GM23248 (cell line): ENCODE measurements around the gene PODXL. TPM values are rescaled to one million over a fixed set of nuclear protein-coding genes. Genes with fewer than 3 reads are reported as not detected.

ENCODE experiments used
- DNase-seq: peaks from one replicate; pipeline ENCODE4 v3.0.0-alpha.2; 2015
- H2AFZ ChIP-seq: fragments of 200-600 bp; sonication (generic); 2 replicates; pipeline ENCODE4 v1.6.1; 2016; ENCODE audit warnings: antibody characterized with exemption
- H3F3A ChIP-seq: fragments of 200-600 bp; sonication (generic); 2 replicates; pipeline ENCODE4 v1.6.1; 2016; ENCODE audit warnings: mild to moderate bottlenecking, antibody characterized with exemption, mixed run types; ENCODE audit not compliant: insufficient read depth
- H3K27ac ChIP-seq: fragments of 200-600 bp; sonication (generic); 2 replicates; pipeline ENCODE4 v1.5.1; 2016; ENCODE audit warnings: mild to moderate bottlenecking
- H3K27me3 ChIP-seq: fragments of 200-600 bp; sonication (generic); replicated peaks from 2 replicates; pipeline ENCODE4 v1.6.1; 2016; ENCODE audit warnings: mild to moderate bottlenecking; ENCODE audit not compliant: insufficient read depth
- H3K36me3 ChIP-seq: fragments of 200-600 bp; sonication (generic); 2 replicates; pipeline ENCODE4 v1.6.1; 2016; ENCODE audit warnings: low read depth, mild to moderate bottlenecking
- H3K4me1 ChIP-seq: fragments of 200-600 bp; sonication (generic); 2 replicates; pipeline ENCODE4 v1.6.1; 2016; ENCODE audit warnings: mild to moderate bottlenecking; ENCODE audit not compliant: insufficient read depth
- H3K4me2 ChIP-seq: fragments of 200-600 bp; sonication (generic); one replicate; pipeline ENCODE4 v1.6.1; 2016; ENCODE audit warnings: mild to moderate bottlenecking; ENCODE audit not compliant: unreplicated experiment
- H3K4me3 ChIP-seq: fragments of 200-600 bp; sonication (generic); 2 replicates; pipeline ENCODE4 v1.5.1; 2016; ENCODE audit warnings: mild to moderate bottlenecking
- H3K79me2 ChIP-seq: fragments of 200-600 bp; sonication (generic); 2 replicates; pipeline ENCODE4 v1.6.1; 2016; ENCODE audit warnings: mild to moderate bottlenecking; ENCODE audit not compliant: insufficient read depth
- H3K9ac ChIP-seq: fragments of 200-600 bp; sonication (generic); 2 replicates; pipeline ENCODE4 v1.6.1; 2016; ENCODE audit warnings: mild to moderate bottlenecking
- H3K9me2 ChIP-seq: fragments of 200-600 bp; sonication (generic); 2 replicates; pipeline ENCODE4 v1.6.1; 2016; ENCODE audit warnings: mixed run types, mild to moderate bottlenecking, moderate library complexity; ENCODE audit not compliant: insufficient read depth
- H3K9me3 ChIP-seq: fragments of 200-600 bp; sonication (generic); one replicate; pipeline ENCODE4 v1.6.1; 2017; ENCODE audit warnings: low read depth
- H4K20me1 ChIP-seq: fragments of 200-600 bp; sonication (generic); 2 replicates; pipeline ENCODE4 v1.6.0; 2016; ENCODE audit not compliant: insufficient read depth
- EZH2 ChIP-seq: fragments of 200-600 bp; sonication (generic); IDR thresholded peaks from 2 replicates; pipeline ENCODE4 v1.6.1; 2018; ENCODE audit warnings: antibody characterized with exemption, mild to moderate bottlenecking; ENCODE audit not compliant: insufficient read depth, poor library complexity, severe bottlenecking
- EZH2phosphoT487 ChIP-seq: fragments of 200-600 bp; sonication (generic); IDR thresholded peaks from 2 replicates; pipeline ENCODE4 v1.6.1; 2018; ENCODE audit warnings: antibody characterized with exemption, moderate library complexity, mild to moderate bottlenecking, low read depth; ENCODE audit not compliant: insufficient read depth
- WGBS, 2 experiments: methylation state at CpG; one replicate each; pipeline ENCODE4 v1.1.6; 2015 to 2017; ENCODE audit warnings: low lambda C conversion rate in 2 of 2, low coverage in 1 of 2; ENCODE audit errors: missing lambda C conversion rate in 2 of 2; 5-methylcytosine and 5-hydroxymethylcytosine counted together
- in situ Hi-C: fragments of 300-500 bp; cut with MboI; formaldehyde crosslinking; loops from 2 replicates; pipeline ENCODE4 v1.15.0; 2020
- polyA plus RNA-seq: library from polyadenylated mRNA; unstranded; fragments of >200 nt; fragmentation: Nextera tagmentation; extraction: Ambion mirVana; gene quantifications from 2 replicates; pipeline ENCODE4 v1.2.1, GENCODE V29; 2016
- total RNA-seq: library from RNA; depleted of rRNA; stranded (reverse); fragments of >200 nt; shearing (Covaris generic); gene quantifications from 2 replicates; pipeline ENCODE4 v1.2.3, GENCODE V29; 2014

PODXL gene
- total and polyA plus RNA-seq, 2 experiments from 2014 or later: 33.6 to 50.1 TPM

GRCh38 chr7:131595699-131596098 lies 39.3 kb upstream of the PODXL start:
- 93 to 97% methylated on average over 4 of the region's 4 CpGs for WGBS, 2 experiments

DNA sequence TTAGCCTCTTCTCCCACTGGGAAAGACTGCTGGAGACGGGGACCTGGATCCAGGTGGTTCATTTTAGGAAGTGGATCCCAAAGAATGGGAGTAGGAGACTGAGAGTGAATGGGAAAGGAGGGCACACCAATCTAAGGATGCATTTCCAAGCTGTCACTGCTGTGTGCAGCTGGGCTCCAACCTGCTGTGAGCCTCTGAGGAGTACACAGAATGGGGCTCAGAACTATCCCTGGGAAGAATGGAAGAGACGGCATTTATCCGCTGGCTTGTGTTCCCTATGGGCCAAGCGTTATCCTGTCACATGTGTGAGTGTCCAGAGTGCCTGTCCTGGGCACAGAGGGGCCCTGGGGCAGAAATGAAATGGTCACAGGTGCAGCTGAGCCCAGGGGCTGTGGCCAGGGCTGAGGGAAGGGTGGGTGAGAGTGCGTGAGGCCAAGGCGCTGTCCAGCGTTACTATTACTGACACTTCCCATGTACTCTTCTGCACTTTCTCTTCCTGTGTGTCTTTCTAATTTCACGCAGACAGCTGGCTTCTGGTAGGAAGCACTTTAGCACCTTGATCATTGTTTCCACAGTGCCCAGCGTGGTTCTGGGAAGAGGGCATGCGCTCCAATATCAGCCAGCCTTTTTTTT lies 35.4 kb upstream of the PODXL start:
- Histone ChIP-seq H3K9me2 (no peaks in the 10 kb centered on the region), H3K4me2 (no peak overlapping the region), H3K27ac (no peak overlapping the region), H3K36me3 (no peaks in the 10 kb centered on the region), H2AFZ (no peak overlapping the region), H3K9me3 (no peaks in the 10 kb centered on the region), H3F3A (peaks cover 6% of the 10 kb centered on the region; the same call in 1 of the 2 replicates), H3K79me2 (no peaks in the 10 kb centered on the region), H3K9ac (no peak overlapping the region), H3K4me1 (no peaks in the 10 kb centered on the region), H4K20me1 (no peaks in the 10 kb centered on the region), H3K4me3 (no peak overlapping the region), H3K27me3 (no peaks in the 10 kb centered on the region)
- TF ChIP-seq EZH2phosphoT487 (no peak), EZH2 (no peak)
- no peak for DNase-seq
- in situ Hi-C loops: no loop called here
- 71 to 74% methylated on average over 10 of the region's 10 CpGs for WGBS, 2 experiments

More at GRCh38 chr7:131595699-131596098, 39.3 kb upstream of the PODXL start:
- no peak for TF ChIP-seq EZH2phosphoT487
- no peak for TF ChIP-seq EZH2
- H3K36me3 ChIP-seq: no peaks in the 10 kb centered on the region
- H3K4me1 ChIP-seq: no peaks in the 10 kb centered on the region
- no peak for DNase-seq
- no peaks in the 10 kb centered on the region for H3K79me2 ChIP-seq
- no peak overlapping the region for H3K4me3 ChIP-seq
- no peak overlapping the region for H2AFZ ChIP-seq
- in situ Hi-C loops: no loop called here
- H3K9me3 ChIP-seq: no peaks in the 10 kb centered on the region
- H3K27me3 ChIP-seq: no peaks in the 10 kb centered on the region
- H3K9ac ChIP-seq: no peak overlapping the region
- H3K4me2 ChIP-seq: no peak overlapping the region
- no peaks in the 10 kb centered on the region for H3K9me2 ChIP-seq
- no peaks in the 10 kb centered on the region for H3F3A ChIP-seq
- H3K27ac ChIP-seq: no peak overlapping the region
- no peaks in the 10 kb centered on the region for H4K20me1 ChIP-seq

DNA sequence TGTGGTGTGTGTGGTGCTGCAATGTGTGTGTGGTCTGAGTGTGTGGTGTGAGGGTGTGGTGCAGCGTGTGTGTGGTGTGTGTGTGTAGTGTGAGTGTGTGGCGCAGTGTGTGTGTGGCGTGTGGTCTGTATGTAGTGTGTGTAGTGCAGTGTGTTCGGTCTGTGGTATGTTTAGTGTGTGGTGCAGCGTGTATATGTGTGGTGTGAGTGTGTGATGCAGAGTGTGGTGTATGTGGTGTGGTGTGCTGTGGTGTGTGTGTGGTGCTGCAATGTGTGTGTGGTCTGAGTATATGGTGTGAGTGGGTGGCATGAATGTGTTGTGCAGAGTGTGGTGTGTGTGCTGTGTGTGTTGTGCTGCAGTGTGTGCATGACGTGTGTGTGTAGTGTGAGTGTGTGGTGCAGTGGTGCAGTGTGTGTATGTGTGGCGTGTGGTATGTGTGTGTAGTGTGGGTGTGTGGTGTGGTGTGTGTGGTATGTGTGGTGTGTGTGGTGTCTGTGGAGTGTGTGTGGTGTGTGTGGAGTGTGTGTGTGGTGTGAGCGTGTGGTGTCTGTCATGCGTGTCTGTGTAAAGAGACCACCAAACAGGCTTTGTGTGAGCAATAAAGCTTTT lies 31.0 kb upstream of the PODXL start:
- WGBS, 2 experiments: 88 to 96% methylated on average over 7 to 9 of the region's 9 CpGs
- Histone ChIP-seq H3K4me1 (no peaks in the 10 kb centered on the region), H3K9me2 (no peaks in the 10 kb centered on the region), H3F3A (peaks cover 6% of the 10 kb centered on the region; the same call in 1 of the 2 replicates), H3K79me2 (no peaks in the 10 kb centered on the region), H3K27me3 (no peaks in the 10 kb centered on the region), H3K9ac (no peak overlapping the region), H3K4me2 (no peak overlapping the region), H3K9me3 (no peaks in the 10 kb centered on the region), H4K20me1 (no peaks in the 10 kb centered on the region), H2AFZ (no peak overlapping the region), H3K4me3 (no peak overlapping the region), H3K27ac (no peak overlapping the region), H3K36me3 (no peaks in the 10 kb centered on the region)
- DNase-seq: no peak
- TF ChIP-seq EZH2 (no peak), EZH2phosphoT487 (no peak)
- in situ Hi-C loops: no loop called here

DNA sequence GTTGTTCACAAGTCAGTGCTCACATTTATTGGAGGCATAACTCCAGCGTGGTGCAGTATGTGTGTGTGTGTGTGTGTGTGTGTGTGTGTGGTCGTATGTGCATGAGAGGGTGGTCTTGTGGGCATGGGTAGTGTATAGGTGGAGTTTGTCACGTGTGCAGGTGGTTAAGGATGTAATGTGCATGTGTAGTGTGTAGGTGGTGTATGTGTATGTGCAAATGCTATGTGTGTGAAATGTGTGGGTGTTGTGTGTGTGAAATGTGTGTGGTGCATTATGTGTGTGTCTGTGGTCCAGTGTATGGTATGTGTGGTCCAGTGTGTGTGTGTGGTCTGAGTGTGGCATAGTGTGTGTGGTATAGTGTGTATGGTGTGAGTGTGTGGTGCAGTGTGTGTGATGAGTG lies 30.3 kb upstream of the PODXL start:
- TF ChIP-seq EZH2 (no peak), EZH2phosphoT487 (no peak)
- Histone ChIP-seq H3K4me1 (no peaks in the 10 kb centered on the region), H3K27me3 (no peaks in the 10 kb centered on the region), H3K27ac (no peak overlapping the region), H3K9me3 (no peaks in the 10 kb centered on the region), H3K9ac (no peak overlapping the region), H3K4me3 (no peak overlapping the region), H4K20me1 (no peaks in the 10 kb centered on the region), H3K79me2 (no peaks in the 10 kb centered on the region), H3F3A (peaks cover 6% of the 10 kb centered on the region; the same call in 1 of the 2 replicates), H3K36me3 (no peaks in the 10 kb centered on the region), H3K4me2 (no peak overlapping the region), H2AFZ (no peak overlapping the region), H3K9me2 (no peaks in the 10 kb centered on the region)
- in situ Hi-C loops: no loop called here
- no peak for DNase-seq
- 63 to 68% methylated on average over 3 of the region's 3 CpGs for WGBS, 2 experiments
